Neural progenitor cell (in vitro differentiated cells): ENCODE results near the gene HIVEP1.

Experiments
- EZH2 ChIP-seq: fragments of 200-600 bp; sonication (generic); IDR thresholded peaks from 2 replicates; pipeline ENCODE4 v1.6.1; 2017; ENCODE audit warnings: antibody characterized with exemption, mild to moderate bottlenecking, moderate library complexity
- TF ChIP-seq, protein P1 (sequence below): fragments of 200-600 bp; sonication (generic); IDR thresholded peaks from 2 replicates; pipeline ENCODE4 v1.5.1; 2017; ENCODE audit warnings: antibody characterized with exemption, mild to moderate bottlenecking

DNA sequence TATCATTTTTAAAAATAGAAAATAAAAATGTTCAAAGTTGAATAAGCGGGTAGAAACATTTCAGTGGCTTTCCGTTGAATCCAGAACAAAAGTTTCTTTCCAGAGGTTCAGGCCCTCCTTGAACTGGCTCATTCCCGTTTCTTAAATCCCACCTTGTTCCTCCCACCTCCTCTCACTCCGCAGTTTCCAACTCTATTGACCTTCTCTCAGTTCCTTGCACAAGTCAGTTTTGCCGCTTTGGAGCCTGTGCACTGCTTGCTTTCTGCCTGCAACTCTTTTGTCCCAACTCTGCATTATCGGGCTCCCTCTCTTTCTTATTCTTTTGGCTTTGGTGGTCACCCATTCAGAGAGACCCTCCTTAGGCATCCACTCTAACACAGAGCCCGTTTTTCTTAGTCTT, 178.1 kb downstream of the HIVEP1 start:
- no peak for TF ChIP-seq EZH2
- TF ChIP-seq, protein P1, sequence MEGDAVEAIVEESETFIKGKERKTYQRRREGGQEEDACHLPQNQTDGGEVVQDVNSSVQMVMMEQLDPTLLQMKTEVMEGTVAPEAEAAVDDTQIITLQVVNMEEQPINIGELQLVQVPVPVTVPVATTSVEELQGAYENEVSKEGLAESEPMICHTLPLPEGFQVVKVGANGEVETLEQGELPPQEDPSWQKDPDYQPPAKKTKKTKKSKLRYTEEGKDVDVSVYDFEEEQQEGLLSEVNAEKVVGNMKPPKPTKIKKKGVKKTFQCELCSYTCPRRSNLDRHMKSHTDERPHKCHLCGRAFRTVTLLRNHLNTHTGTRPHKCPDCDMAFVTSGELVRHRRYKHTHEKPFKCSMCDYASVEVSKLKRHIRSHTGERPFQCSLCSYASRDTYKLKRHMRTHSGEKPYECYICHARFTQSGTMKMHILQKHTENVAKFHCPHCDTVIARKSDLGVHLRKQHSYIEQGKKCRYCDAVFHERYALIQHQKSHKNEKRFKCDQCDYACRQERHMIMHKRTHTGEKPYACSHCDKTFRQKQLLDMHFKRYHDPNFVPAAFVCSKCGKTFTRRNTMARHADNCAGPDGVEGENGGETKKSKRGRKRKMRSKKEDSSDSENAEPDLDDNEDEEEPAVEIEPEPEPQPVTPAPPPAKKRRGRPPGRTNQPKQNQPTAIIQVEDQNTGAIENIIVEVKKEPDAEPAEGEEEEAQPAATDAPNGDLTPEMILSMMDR = no peak
